Fibroblast of skin of right biceps (primary cell): ENCODE data around the gene GGACT.

Experiments
- DNase-seq: peaks from one replicate; pipeline ENCODE4 v3.0.0-alpha.2; 2013

Gene GGACT

GRCh38 chr13:100546713-100547405 lies 41.7 kb downstream of the GGACT start:
- no peak for DNase-seq

DNA sequence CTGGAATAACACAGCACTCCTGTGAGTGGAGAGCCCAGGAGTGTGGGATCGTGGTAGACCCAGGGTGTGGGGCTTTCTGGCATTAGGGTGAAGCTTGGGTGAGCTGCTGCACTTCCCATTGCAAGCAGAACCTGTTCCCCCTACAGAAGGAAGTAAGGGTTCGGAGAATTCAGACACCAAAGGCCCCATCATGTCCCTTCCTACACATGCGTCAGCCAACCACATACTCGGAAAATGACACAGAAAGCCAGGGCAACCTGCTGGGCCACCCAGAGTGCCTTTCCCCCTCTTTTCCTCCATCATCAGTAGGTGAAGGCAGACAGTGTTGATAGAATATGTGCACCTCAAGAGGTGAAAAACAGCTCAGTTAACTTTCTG lies 42.9 kb downstream of the GGACT start:
- DNase-seq: no peak

- no peak for DNase-seq
These were observed 43.5 kb downstream of the GGACT start for GRCh38 chr13:100544866-100545683.

DNA sequence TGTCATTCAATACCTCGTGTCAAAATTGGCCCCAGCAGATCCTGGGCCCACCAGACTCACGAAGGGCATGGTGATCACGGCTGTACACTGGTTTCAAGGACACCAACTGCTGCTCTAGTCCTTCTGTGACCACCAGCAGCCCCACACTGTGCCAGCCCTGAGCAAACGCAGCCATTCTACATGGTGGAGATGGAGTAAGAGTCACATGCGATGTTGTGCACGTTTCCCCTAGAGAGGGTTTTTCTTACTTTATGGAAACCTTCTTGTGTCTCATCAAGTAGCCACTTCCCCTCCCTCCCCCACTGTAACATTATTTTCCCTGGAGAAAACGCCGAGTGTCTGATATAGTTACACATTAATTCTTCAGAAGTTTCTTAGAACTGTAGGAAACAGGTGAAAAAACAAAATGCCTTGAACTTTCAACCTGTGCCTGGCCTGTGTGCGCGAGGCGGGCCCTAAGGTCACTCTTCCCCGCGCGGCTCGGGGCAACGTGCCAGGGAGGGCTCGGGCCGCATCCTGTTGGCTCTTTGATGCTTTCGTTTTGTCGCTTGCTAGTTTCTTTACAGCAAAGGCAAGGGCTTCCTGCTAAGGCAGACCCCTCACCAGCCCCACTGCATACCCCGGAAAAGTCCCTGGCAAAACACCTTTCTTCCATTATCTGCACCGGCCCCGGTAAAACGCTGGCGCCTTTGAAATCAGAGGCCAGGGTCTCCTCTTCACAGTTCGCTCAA lies 44.6 kb downstream of the GGACT start:
- no peak for DNase-seq

GRCh38 chr13:100542826-100543156 lies 45.8 kb downstream of the GGACT start:
- DNase-seq: peak; percentile 57

GRCh38 chr13:100541897-100542825 lies 46.4 kb downstream of the GGACT start:
- no peak for DNase-seq

DNA sequence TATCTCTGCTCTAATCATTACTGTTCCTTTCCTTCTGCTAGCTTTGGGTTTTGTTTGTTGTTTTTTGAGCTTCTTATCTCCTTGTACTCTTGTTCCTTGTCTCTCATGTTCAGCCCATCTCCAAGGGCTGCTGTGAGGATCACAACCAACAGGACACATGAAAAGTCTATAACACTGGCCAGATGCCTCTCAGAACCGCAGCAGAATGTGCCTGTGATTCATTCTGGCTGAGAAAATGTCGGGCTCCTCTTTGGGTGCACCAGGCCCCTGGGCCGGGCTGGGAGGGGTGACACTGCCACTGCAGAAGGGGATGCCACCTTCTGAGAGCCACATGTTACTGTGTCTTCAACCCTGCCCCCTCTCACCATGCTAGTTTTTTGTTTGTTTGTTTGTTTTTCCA lies 48.0 kb downstream of the GGACT start:
- DNase-seq: no peak

DNA sequence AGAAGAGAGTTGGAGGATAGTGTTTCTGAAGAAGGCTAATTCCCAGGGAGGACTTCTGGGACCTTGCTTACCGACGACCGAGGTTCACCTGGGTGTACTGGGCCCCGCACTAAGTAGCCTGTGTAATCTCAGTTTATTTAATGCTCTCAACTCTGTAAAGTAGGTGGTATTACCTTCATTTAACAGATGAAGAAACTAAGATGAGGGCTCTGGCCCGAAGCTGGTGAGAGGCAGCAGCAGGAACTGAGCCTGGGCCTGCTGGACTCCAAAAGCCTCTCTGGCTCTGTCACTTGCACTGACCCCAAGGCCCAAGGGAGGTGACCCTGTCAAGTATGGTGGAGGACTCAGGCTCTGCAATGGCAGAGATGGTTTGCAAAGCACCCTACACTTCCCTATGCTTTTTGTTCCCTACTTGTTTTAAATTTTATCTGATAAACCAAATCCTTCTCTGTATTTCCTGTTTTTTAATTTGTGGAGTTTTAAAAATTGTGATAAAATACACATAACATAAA lies 50.6 kb downstream of the GGACT start:
- DNase-seq: no peak

DNA sequence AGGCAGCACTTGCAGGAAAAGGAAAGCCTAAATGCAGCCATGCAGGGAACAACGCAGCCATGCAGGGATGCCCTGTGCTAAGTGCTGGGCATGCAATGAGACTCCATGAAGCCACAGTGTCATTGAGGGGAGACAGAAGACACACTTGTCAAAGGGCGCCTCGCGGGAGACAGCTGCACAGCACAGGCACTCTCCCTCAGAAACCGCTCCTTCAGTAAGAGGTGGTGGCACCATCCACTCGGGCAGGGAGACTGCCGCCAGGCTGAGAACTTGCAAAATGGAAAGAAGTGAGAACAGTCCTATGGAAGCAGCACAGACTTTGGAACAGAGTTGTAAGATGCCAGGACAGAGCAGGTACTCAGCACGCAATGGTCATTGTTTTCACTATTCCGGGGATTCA lies 51.1 kb downstream of the GGACT start:
- no peak for DNase-seq

DNA sequence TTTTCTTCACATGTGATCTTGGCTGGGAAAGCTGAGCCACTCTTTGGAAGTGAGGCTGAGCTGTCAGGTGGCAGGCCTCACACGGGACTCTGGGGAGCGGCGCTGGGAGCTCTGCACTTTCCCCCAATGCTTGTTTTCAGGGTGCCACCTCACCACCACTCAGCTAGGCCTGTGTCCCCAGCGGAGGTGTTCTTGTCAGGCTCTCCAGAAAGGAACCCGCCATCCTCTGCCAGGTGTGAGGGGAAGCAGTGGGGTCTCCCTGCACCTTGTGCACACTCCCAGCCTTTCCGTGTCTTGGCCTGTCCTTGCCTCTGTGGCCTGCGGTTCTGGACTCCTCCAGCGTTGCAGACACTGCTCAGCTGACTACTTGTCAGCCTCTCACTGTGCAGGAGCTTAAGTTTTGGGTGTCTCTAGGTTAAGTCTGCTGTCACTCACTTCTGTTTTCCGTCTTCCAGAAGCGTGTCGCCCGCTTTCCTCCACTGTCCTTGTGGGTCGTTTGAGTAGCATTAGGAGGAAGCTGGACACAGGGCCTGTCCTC lies 51.9 kb downstream of the GGACT start:
- no peak for DNase-seq

- no peak for DNase-seq
These were observed 53.0 kb downstream of the GGACT start for GRCh38 chr13:100535426-100536135.

DNA sequence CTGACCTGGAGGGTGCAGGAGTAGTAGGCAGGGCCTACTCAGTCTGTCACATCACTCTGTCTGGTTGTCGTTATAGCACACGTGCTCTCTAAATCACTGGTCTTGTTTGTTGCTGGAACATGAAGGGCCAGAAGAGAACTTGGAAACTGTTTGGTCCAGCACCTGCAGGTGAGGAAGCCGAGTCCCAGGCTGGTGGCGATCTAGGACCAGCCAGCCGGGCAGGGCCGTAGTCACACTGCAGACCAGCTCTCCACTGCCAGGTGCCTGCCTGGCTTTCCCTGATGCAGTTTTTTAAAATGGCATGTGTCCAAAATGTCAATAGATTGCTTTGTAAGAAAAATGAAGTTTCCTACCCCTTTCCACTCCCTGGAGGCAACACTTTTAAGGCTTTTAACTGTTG lies 53.7 kb downstream of the GGACT start:
- DNase-seq: no peak

DNA sequence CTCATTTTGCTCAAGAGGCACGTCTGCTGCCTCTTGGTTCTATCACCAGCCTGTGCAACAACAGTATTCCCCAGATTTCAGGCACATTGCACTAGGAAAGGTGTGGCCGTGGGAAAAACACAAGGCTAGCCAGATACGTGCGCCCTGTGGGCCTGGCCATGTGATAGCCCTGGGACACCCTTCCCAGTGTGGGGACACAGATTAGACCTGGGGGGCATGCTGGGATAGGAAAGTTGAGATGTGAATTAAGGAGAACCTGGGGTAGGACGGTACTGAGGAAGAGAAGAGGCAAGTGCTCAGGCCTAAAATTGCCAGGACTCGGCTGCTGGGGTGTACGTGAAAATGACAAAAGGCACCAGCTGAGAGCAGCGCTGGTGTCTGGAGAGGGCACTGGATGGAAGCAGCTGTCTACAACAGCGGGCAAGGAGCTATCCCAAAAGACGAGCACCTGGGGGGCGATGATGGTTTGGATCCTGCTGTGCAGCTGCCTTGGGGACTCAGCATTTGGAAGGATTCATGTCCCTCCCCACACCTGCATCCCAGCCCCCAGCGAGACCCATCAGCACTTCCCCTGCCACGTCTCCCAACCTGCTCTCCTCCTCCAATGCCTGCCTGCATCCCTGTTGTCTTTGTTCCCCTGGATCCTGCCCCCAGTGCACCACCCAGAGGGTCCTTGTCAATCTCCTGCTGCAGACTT lies 54.3 kb downstream of the GGACT start:
- DNase-seq: no peak

DNA sequence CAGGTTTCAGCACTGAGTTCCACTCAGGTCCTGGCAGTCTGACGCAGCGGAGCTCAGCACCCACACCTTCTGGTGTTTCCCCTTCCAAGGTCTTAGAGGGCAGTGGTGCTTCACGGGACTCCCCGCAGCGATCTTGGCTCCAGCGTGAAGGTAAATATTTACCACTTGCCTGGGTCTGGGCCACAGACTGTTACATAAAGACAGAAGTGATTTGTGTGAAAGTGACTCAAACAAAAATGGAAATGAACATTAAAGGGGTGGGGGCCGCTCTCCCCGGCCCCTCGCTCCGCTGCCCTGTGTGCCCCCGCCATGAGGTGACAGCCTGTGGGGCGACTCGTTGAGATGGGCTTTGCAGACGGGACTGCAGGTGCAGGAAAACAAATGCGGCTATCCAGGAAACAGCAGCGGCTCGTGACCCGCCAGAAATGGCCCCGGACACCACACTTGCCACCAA lies 55.0 kb downstream of the GGACT start:
- no peak for DNase-seq

DNA sequence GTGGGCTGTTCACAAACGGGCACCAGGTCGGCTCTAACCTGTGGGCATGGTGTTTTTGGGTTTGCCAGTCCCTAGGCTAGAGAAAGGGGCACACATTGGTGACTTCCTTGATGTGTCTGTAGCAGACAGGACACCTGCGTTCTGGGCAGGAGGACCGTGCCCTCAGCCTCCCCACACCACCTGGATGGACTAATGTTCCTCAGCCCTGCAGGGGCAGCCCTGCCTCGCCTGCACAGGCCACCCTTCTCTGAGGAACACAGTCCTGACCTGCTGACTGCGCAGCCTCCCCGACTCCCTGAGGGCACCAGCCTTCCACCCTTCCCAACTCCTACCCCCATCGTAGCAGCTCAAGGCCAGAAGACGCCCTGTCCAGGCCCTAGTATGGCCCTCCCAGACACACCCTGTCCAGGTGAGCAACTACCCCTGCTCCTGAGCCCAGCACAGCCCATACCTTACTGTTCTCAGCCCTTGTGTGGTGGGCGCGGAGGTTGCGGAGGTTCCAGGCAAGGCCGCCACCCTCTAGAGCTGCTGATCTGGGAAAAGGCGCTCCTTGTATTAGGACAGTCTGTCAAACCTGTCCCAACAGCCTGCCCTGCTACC lies 55.7 kb downstream of the GGACT start:
- DNase-seq: no peak

GRCh38 chr13:100532090-100532766 lies 56.4 kb downstream of the GGACT start:
- no peak for DNase-seq

GRCh38 chr13:100530671-100531213 lies 57.8 kb downstream of the GGACT start:
- no peak for DNase-seq

DNA sequence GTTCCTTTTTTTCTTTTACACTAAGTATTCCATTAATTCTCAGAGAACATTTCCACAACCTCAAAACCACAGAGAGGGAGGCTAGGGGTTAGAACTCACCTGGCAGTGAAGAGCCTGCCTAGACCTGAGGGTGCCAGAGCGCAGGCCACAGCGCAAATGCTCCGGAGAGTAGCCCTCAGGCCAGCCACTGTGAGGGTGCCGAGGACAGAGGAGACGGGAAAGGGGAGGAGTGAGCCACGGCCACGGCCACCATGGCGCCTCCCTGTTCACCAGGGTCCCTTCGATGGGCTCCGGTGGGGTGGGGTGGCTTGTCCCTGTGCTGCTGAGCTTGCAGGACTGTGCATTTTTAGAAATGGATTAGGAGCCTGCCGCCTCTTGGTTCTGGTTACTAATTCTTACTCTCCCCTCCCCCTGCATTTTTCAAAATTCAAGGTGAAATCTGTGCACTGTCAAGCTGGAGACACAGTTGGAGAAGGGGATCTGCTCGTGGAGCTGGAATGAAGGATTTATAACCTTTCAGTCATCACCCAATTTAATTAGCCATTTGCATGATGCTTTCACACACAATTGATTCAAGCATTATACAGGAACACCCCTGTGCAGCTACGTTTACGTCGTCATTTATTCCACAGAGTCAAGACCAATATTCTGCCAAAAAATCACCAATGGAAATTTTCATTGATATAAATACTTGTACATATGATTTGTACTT lies 58.8 kb downstream of the GGACT start:
- no peak for DNase-seq

DNA sequence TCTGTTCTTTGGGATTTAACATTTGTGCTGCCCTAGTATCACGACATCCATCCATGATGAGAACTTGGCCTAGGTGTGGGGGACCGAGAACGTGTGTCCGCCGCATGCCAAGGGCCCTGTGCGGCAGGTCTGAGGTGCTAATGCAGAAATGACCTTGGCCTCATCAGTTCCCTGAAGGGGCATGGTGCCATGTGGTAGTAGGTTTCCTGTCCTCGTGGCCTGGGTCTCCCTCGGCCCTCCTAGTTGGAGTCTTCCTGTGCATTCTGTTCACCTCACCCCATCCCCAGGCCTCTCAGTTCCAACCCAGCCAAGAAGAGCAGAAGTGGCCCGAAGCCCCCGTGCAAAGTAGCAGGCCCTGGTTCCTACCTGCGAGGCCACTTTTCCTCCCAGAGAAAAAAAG lies 59.8 kb downstream of the GGACT start:
- DNase-seq: no peak
